Adipose tissue (tissue), 3 donors: Measurements from ENCODE around the gene FAM241B. TPM values are rescaled to one million over a fixed set of nuclear protein-coding genes. Genes with fewer than 3 reads are reported as not detected.

ENCODE experiments used
- H3K27ac ChIP-seq: one replicate; pipeline ENCODE4 v1.5.1; 2013; ENCODE audit warnings: low read depth, low read length
- WGBS, 3 donors: extraction: QIAGEN DNeasy Blood & Tissue Kit; methylation state at CpG; one replicate each; pipeline ENCODE4 v1.1.7; 2013; 5-methylcytosine and 5-hydroxymethylcytosine counted together
- polyA plus RNA-seq, 3 donors: library from polyadenylated mRNA; stranded (reverse); fragments of 200-250 nt; gene quantifications; one replicate each; pipeline ENCODE4 v1.2.3, GENCODE V29; 2013
- donor health status: healthy with polysubstance abuse.
- donor health status: Bipolar disorder and iron deficiency.
- donor health status: healthy.

The FAM241B gene
- polyA plus RNA-seq, 3 donors = 1.1 to 4.6 (median 1.2) TPM

DNA sequence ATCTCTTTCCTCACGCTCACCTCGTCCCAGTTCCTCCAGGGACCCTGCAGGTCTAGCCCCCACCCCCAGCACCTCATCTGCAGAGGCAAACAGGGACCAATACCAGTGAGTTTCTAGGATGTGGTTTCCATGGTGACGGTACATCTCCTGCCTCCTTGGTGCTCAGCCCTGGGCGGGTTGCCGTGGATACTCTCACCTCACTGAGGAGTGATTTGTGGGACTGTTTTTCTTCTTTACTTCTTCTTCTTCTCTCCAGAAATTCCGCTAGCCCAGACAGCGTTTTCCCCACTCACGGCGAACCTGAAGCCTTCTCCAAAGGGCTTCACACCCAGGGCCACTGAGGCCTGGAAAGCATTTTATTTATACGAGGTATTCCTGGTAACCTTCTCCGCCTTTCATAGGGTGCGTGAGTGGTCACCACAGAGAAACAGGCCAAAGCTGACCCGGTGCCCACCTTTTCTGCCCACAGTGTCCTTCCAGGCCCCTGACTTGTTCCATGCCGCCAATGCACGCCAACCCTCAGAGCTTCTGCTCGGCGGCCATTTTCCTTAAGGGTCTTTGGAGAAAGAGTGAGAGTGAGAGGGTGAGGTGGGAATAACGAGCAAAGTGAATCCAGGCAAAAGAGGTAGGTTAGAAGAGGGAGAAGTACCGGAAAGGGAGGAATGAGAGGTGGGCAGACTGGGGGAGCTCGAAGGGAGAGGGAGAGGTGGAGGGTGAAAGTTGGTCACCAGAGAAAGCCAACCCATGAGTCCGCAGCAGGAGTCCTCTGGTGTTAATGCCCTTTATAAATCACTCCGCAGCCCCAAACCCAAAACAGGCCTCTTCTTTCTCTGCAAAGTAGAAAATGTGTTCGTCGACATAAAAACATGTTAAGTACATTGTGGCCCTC is 15.5 kb downstream of the FAM241B start:
- WGBS, 3 donors = 89 to 94% (median 91%) methylated on average over 24 of the region's 24 CpGs
- no peak overlapping the region for H3K27ac ChIP-seq

DNA sequence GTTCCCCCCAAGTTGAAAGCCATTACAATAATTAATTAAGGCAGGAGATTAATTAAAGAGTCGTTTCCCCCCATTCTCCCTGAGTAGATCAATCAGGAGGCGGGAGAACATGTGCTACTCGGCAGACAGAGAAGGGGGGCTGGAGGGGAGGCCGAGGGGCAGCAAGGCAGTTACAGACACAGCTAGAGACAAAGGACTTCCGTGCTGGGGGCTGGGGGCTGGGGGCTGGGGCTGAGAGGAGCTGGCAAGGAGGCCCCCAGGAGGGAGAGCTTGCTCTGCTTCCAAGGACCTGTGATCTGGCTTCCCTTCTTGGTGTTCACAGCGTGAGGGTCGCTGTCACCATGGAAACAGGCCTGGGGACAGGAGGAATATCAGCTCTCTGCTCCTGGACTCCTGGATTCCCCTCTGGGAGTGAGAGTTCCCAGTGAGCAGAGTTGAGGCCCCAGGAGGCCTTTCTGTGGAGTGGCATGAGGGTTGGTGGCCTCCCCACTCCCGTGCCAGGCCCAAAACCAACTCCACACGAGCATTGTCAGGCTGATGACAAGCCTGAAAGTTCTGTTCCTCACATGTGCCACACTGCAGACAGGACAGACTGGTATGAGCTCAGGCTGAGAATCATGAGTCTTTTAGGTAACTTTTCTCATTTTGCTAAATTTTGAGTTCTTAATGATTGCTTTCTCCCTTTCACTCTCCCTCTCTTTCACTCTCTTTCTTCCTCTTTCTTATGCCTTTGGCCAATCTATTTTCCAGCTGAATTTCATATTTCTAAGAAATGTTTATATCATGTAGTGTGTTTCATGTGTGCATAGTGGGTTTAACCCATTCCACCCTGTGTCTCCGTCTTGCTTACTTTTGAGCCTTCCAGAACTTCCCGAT is 16.4 kb downstream of the FAM241B start:
- WGBS, 3 donors = 64 to 70% (median 69%) methylated on average over 11 of the region's 11 CpGs
- H3K27ac ChIP-seq = no peak overlapping the region

DNA sequence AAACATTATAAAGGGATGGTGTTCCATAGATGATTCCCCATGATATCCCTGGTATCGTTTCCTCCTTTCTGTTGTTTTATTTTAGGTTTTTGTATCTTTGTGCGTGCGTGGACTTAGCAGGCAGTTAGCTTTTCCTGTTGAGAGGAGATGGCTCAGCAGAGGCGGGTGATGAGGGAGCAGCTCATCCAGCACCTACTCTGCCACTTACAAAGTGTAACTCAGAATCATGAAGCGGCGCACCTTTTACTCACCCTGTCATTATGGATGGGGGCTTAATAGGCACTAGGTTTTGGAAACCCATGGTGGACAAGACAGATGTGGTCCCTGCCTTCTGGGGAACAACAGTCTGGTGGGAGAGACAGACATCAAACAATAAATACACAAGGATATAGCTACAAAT is 17.1 kb downstream of the FAM241B start:
- WGBS, 3 donors = 79 to 86% (median 83%) methylated on average over 6 of the region's 6 CpGs
- no peak overlapping the region for H3K27ac ChIP-seq

DNA sequence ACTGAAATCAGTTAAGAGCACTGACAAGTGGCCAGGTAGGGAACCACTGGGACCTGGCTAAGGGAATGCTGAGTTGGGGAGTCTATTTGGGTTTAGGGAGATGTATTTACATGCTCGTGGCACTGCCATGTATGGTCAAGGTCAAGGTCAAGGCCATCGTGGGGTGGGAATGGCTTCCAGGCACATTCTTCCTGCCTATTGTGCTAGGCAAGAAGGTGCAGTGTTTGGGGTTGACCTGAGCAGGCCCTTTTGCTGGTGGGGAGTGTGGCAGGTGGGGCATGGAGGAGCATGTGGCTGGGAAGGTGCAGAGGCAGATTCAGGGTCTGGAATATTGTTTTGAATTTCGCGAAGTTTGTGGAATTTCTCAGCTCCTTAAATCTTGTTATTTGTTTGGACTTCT is 17.8 kb downstream of the FAM241B start:
- no peak overlapping the region for H3K27ac ChIP-seq
- WGBS, 3 donors = 59 to 80% (median 80%) methylated on average over 4 of the region's 4 CpGs

DNA sequence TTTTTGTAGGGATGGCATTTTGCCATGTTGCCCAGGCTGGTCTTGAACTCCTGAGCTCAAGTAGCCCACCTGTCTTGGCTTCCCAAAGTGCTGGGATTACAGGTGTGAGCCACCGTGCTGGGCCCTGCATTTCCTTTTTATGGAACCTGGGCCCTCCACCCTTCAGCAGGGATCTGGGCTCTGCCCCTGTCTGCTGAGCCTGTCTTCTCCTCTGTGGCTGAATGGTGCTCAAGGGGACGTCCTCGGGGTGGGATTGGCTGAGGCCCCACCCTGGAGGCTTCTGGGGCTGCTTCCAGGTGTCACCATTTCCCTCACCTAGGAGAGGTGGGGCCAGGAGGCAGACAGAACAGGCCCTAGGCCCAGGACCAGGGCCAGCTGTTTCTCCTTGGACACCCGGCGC is 18.4 kb downstream of the FAM241B start:
- no peak overlapping the region for H3K27ac ChIP-seq
- 87 to 89% (median 88%) methylated on average over 5 of the region's 5 CpGs for WGBS, 3 donors

DNA sequence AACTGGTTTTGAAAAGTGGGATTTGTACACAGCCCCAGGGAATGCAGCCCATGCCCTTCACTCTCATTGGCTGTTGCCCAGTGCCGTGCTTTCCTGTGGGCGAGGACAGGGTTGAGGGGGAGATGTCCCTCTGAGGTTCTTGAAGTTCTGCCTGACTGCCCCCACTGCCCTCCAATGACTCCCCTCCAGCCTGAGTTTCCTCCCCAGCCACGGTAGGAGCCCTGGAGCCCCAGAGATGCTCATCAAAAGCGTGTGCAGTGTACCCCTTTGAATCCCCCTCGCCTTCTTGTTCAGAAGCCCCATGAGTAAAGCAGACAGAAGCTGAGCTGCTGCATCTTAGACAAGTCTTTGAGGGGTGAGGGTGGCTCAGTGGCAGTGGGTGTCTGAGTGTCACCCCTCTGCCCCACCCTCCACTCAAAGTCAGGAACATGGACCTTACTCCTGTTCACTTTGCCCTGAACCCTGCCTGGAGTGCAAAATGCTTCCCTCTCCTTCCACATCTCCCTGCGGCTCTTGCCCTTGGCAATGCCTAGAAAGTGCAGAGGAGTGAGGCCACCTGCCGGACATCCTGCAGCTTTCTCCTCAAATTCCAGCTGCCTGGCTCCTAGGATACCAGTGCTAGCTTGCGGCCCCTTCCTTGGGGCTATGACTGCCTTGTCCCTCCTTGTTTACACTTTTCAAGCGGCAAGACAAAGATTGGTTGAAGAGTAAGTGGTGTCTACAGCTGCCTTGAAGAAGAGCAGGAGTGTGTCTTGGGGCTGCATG is 19.9 kb downstream of the FAM241B start:
- 82 to 90% (median 90%) methylated on average over 9 of the region's 9 CpGs for WGBS, 3 donors
- no peak overlapping the region for H3K27ac ChIP-seq

DNA sequence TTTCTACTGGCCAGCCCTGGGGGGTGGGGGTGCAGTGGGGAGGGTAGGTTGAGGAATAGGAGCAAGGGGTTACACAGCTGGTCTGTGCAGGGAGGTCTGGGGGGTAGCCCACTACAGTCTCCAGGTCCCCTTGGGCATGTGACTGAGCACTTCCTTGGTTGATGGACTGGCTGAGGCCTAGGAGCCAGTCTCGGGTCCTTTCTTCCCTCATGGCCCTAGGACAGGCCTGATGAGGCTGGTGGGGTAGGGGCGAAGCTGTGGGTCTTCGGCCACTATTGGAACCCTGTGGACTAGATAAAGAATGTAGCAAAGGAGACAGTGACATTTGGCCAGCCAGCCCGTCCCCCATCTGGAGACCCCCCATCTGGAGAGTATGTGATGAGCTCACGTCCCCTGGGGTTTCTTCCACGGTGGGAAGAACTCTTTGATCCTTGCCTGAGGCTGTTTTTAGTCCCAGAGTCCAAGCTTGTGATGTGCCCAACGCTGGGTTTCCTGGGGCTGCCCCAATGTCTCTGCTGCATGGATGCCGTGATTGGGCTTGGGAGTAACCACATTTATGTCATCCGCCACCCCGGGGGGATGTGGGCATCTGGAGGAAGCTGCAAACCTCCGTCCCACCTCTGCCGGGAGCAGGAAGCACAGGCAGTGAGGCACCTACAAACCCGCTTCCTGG is 20.7 kb downstream of the FAM241B start:
- WGBS, 3 donors = 48 to 76% (median 58%) methylated on average over 13 of the region's 13 CpGs
- no peak overlapping the region for H3K27ac ChIP-seq

DNA sequence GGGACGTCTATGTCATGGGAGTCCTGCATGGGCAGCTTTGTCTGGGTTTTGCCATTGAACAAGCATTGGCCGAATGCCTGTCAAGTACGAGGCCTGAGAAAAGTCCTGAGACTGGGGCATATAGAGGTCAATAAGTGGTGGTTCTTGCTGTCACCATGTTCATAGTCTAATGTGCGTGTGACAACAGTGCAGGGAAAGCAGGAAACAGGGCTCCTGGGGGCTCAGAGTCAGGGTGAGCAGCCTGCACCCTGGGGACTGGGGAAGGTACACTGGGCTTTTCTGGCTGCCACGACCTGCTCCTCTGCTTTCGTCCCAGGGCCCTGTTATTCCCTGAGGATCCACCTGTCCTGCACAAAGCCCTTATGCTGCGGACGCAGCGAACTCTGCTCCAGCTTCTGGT is 21.3 kb downstream of the FAM241B start:
- WGBS, 3 donors = 73 to 86% (median 75%) methylated on average over 9 of the region's 9 CpGs
- H3K27ac ChIP-seq = no peak overlapping the region

DNA sequence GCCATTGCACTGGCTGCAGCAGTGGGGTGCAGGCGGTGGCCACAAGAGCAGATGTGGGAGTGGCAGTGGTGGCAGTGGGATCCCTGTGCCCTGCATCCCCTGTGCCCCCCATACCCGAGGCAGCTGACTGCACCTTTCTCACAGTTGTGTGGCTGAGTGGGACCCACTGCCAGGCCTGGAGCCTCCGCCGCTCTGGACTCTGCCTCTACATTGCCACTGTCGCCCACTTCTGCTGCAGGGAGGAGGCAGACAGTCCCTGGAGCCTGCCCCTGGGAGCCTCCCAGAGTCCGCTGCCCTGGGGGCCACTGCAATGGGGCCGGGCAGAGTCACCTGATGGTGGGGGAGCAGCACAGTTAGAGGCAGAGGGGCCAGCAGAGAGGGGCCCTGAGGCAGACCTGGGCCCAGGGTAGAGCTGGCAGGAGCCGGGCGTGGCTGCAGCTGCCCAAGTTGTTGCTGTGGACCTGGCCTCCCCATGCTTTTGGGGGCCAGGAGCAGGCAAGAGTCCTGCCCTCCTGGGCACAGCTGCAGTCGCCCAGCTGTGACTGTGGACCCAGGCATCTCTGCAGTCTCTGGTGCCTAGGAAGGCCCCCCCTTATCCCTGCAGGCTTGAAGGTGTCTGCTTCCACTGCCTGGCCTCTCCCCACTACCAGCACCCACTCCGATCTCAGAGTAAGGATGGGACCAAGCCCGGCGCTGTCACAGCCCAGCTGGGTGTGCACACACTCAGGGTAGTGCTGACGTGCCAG is 22.2 kb downstream of the FAM241B start:
- no peak overlapping the region for H3K27ac ChIP-seq
- 82 to 92% (median 90%) methylated on average over 14 of the region's 14 CpGs for WGBS, 3 donors

DNA sequence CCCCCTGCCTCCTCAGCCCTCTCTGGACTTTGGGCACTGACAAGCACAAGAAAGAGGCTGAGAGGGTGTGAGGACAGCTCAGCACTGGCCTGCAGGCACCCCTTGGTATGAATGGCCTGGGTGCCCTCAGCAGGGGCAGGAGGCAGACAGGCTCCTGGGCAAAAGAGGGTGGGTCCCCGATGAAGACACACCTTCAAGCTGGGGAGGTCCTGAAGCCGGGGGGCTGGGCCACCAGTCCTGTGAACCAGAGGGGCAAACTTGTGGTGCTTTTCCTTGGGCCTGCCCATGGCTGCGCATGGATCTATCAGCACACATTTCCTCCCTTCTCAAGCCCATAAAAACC is 22.8 kb downstream of the FAM241B start:
- H3K27ac ChIP-seq = no peak overlapping the region
- WGBS, 3 donors = 79 to 91% (median 89%) methylated on average over 3 of the region's 3 CpGs

DNA sequence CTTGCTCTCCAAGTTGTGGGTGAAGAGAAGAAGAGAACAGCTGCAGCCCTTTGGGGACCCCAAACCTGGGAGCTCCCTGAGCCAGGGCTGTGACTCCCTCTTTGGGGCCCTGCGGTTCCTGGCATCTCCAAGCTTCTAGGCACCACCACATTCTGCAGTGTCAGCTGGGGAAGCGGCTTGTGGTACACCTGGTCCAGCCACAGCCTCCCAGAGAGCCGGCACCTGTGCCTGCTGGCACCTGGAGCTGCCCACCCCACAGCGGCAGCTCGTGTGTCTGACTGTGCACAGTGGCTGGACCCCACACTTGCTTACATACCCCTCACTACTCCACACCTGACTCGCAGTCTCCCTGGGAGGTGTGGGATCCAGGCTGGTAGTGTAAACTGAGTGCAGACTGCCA is 23.5 kb downstream of the FAM241B start:
- WGBS, 3 donors = 93 to 98% (median 97%) methylated on average over 6 of the region's 6 CpGs

DNA sequence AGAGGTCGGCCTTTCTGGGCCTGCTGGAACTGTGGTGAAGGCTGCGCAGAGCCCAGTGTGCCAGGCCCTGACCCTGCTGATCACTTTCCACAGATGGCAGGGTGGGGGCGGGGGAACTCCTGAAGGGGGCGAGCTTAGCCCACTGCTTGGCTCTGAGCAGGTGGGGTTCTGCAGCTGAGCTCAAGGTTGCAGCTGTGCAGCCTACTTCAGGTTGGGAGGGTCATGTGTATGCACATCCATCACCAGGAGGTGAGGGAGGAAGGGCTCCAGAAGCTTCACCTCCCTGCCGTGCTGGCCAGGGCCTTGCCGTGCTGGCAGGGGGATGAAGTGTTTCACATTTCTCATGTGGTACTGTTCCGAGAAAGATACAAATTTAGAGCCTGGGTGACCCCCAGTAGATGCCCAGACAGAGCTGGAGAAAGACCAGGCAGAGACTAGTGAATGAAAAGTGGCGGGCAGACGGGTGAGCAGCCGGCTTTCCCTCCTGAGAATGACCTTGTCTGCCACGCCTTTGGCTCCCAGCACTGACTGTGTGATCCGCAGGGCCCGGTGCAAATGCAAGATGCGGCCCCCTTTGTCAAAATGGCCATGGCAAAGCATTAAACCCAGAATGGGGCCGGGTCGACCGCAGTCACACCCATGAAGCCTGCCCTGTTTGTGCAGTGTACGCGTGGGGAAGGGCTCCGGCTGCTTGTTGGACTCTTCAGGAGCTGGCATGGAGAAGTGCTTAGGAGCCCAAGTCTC is 25.2 kb downstream of the FAM241B start:
- no peak overlapping the region for H3K27ac ChIP-seq
- WGBS, 3 donors = 75 to 86% (median 84%) methylated on average over 20 of the region's 20 CpGs

More for the DNA sequence above, 23.5 kb downstream of the FAM241B start:
- no peak overlapping the region for H3K27ac ChIP-seq

DNA sequence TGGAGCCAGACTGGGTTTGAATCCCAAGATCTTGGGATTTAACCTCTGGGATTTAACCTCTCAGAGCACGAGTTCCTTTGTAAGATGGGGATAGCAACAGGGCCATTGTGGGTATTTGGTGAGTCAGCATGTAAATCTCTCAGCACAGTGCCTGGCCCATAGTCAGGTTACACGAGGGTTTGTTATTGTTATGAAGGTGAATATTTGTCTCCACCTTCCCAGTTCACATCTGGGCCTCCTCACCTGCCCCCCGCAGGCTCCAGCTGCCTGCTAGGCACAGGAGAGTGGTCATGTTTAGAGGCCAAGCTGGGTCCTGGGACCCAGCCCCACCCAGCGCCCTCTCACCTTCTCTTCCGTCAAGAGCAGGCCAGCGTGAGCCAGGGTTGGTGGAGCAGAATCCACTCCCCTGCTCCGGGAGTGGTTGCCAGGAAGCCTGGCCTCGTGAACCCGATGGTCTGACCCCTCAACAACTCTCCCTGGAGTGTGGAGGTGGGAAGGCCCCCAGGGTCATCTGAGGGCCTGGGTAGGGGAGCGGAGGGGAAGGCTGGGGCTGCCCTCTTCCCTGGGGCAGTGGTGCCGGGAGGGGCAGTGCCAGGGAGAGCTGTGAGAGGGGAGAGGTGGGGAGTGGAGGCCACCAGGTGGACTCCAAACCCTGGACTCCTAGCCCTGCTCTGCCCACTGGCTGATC is 26.0 kb downstream of the FAM241B start:
- WGBS, 3 donors = 71 to 82% (median 78%) methylated on average over 11 of the region's 11 CpGs
- no peak overlapping the region for H3K27ac ChIP-seq

DNA sequence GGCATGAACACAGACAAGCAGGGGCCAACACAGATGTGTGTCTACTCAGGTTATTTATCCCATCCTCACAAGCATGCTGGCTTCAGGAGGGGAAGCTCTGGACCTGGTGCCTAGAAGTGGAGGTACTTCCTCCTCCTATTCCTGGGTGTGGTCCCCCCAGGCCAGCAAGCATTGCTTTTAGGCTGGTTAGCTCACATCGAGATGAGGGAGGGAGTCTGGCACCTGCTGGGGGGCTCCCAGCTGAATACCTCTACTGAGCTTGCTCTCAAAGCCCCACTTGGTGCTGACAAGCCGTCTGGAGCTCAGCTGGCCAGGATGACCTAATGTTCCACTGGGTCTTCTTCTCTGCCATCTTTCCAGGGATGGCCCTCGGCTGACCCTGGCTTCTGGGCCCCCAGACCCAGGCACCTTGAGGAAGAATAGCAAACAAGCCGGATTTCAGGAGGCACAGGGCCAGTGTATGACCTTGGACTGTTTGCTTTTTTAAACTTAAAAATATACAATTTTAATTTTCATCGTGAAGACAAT is 26.8 kb downstream of the FAM241B start:
- WGBS, 3 donors = 23 to 33% (median 30%) methylated on average over 5 of the region's 5 CpGs
- H3K27ac ChIP-seq = no peak overlapping the region

DNA sequence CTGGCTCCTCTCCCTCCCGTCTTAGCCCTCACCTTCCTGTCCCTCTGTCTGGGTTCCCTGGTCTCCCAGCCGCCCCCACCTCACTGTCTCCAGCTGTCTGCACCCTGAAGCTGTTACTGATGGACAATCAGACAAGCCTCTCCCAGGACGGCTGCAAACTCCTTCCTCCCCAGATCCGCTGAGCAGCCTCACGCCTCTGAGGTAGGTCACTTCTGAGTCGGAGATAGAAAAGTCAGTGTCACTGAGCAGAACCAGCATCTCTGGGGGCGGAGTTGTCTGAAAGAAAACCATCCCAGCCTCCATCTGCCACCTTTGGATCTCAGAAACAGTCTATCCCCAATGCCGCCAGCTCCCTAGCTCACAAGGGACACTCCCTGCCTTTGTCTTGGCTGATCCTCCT is 27.4 kb downstream of the FAM241B start:
- no peak overlapping the region for H3K27ac ChIP-seq
- 43 to 65% (median 45%) methylated on average over 8 of the region's 8 CpGs for WGBS, 3 donors

DNA sequence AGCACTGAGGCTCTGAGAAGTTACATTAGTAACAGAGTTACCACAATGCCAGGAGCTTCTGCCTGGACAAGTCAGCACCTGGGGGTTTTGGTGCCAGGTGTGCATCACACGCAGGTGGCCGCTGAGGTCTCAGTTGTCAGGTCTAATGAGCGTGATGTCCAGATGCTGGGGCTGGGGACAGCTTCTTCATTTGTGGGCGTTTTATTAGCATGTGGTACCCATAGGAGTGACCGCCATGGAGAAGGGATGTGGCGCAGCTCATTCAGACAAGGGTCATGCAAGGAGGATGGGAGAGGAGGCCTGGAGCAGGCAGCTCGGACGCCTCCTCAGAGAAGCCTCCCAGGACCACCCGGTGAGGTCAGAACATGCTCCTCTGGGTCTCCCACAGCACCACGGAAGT is 27.8 kb downstream of the FAM241B start:
- 85 to 88% (median 86%) methylated on average over 10 of the region's 10 CpGs for WGBS, 3 donors
- no peak overlapping the region for H3K27ac ChIP-seq
